Keratinocyte (primary cell): ENCODE data around the gene RGSL1.

Experiments
- CTCF ChIP-seq, 3 experiments: IDR thresholded peaks in 1 of 3; conservative IDR thresholded peaks in 1 of 3; optimal IDR thresholded peaks in 1 of 3; 2 replicates in 2 of 3; 3 replicates in 1 of 3; pipeline versions ENCODE3 to v1.5.1; 2011; ENCODE audit warnings: low read length in 3 of 3, mild to moderate bottlenecking in 3 of 3, moderate library complexity in 2 of 3, control low read depth in 1 of 3, inconsistent platforms in 1 of 3; ENCODE audit not compliant: insufficient read depth in 2 of 3; ENCODE audit errors: extremely low read depth in 1 of 3
- EZH2 ChIP-seq: IDR thresholded peaks from one replicate; pipeline ENCODE4 v1.6.1; 2012; ENCODE audit warnings: inconsistent platforms, mild to moderate bottlenecking, low read length, moderate library complexity

GRCh38 chr1:182596934-182597333 lies 147.0 kb downstream of the RGSL1 start:
- TF ChIP-seq EZH2 (no peak), CTCF (optimal IDR thresholded peaks at IDR 0.05 in 1 of 3, IDR thresholded peaks at IDR 0.05 in 1 of 3, conservative IDR thresholded peaks at IDR 0.05 in 1 of 3; ENCODE audit: extremely low read depth in 1 of 3, insufficient read depth in 2 of 3, low read length in 3 of 3) (no peak)
